ENCODE data around the gene CWH43.

- TF ChIP-seq CTCF (IDR thresholded peaks at IDR 0.05) (no peak), POLR2A (IDR thresholded peaks at IDR 0.05) (no peak)
Observed at GRCh38 chr4:48944252-48944651, 41.8 kb upstream of the CWH43 start.

Measured in esophagus squamous epithelium (tissue), 4 donors.